ENCODE data around the gene CCR6. TPM values are rescaled to one million over a fixed set of nuclear protein-coding genes. Genes with fewer than 3 reads are reported as not detected.
"Not testable (repeated sequence)": the region's sequence is repeated elsewhere in the genome, so short reads cannot be mapped to it uniquely, and the experiment has no call there.

CCR6 gene
- total RNA-seq, 3 donors from 2014 or later, result 0.73 TPM; not detected in 2

- no peak for TF ChIP-seq POLR2AphosphoS5 (IDR thresholded peaks at IDR 0.05)
- no peak for TF ChIP-seq POLR2A (IDR thresholded peaks at IDR 0.05)
- TF ChIP-seq, protein P1, sequence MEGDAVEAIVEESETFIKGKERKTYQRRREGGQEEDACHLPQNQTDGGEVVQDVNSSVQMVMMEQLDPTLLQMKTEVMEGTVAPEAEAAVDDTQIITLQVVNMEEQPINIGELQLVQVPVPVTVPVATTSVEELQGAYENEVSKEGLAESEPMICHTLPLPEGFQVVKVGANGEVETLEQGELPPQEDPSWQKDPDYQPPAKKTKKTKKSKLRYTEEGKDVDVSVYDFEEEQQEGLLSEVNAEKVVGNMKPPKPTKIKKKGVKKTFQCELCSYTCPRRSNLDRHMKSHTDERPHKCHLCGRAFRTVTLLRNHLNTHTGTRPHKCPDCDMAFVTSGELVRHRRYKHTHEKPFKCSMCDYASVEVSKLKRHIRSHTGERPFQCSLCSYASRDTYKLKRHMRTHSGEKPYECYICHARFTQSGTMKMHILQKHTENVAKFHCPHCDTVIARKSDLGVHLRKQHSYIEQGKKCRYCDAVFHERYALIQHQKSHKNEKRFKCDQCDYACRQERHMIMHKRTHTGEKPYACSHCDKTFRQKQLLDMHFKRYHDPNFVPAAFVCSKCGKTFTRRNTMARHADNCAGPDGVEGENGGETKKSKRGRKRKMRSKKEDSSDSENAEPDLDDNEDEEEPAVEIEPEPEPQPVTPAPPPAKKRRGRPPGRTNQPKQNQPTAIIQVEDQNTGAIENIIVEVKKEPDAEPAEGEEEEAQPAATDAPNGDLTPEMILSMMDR (IDR thresholded peaks at IDR 0.05), result no peak
- no peaks in the 10 kb centered on the region for H3K36me3 ChIP-seq
- no peaks in the 10 kb centered on the region for H3K9me3 ChIP-seq
- intact Hi-C loops (cut with DNase I; ENCODE audit: low total_unique reads), result no loop called here
- H3K27ac ChIP-seq, result no peak overlapping the region
- DNase-seq (ENCODE audit: low spot score in 2 of 2), result no peak
- no peak overlapping the region for H3K4me3 ChIP-seq
- H3K27me3 ChIP-seq, result no peaks in the 10 kb centered on the region
- no peaks in the 10 kb centered on the region for H3K4me1 ChIP-seq
These were observed 43.0 kb upstream of the CCR6 start for GRCh38 chr6:167079853-167080297.

DNA sequence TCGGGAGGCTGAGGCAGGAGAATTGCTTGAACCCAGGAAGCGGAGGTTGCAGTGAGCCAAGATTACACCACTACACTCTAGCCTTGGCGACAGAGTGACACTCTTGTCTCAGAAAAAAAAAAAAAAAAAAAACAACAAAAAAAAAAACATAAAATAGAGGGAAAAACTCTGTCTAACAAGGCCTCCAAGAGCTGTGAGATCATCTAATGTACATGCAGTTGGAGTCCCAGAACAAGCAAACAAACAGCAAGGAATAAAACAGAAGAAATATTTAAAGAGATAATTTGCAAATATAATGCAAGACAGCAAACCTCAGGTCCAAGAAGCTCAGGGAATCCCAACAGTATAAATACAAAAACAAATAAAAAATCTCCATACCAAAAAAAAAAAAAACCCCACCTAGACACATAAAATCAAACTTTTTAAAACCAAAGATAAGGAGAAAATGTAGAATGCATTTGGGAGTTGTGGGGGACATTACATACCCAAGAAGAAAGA is 35.0 kb upstream of the CCR6 start:
- no peak for DNase-seq (ENCODE audit: low spot score in 2 of 2)
- TF ChIP-seq, protein P1 (IDR thresholded peaks at IDR 0.05), result no peak
- TF ChIP-seq POLR2A (IDR thresholded peaks at IDR 0.05) (no peak), POLR2AphosphoS5 (IDR thresholded peaks at IDR 0.05) (no peak)
- peaks cover 0 to 4% of the 10 kb centered on the region in 2 donors for H3K9me3 ChIP-seq
- H3K36me3 ChIP-seq, result no peaks in the 10 kb centered on the region
- no peak overlapping the region for H3K4me3 ChIP-seq
- H3K4me1 ChIP-seq, result no peaks in the 10 kb centered on the region
- intact Hi-C loops (cut with DNase I; ENCODE audit: low total_unique reads), result no loop called here
- H3K27me3 ChIP-seq, result no peaks in the 10 kb centered on the region
- no peak overlapping the region for H3K27ac ChIP-seq

DNA sequence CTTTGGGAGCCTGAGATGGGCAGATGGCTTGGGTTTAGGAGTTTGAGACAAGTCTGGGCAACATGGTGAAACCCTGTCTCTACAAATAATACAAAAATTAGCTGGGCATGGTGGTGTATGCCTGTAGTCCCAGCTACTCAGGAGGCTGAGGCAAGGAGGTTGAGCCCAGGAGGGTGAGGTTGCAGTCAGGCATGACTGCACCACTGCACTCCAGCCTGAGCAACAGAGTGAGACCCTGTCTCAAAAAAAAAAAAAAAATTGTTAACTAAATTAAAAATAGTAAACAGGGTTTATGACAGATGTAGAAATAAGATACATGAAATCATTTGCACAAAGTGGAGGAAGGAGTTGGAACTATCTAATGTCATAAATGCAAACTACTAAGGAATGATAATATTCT is 34.2 kb upstream of the CCR6 start:
- DNase-seq (ENCODE audit: low spot score in 2 of 2); intact Hi-C loops (cut with DNase I; ENCODE audit: low total_unique reads); H3K27me3 ChIP-seq; H3K4me1 ChIP-seq; H3K4me3 ChIP-seq; H3K9me3 ChIP-seq; H3K27ac ChIP-seq; H3K36me3 ChIP-seq: not testable (repeated sequence)

- TF ChIP-seq POLR2A (IDR thresholded peaks at IDR 0.05) (no peak), POLR2AphosphoS5 (IDR thresholded peaks at IDR 0.05) (no peak)
- TF ChIP-seq, protein P1 (IDR thresholded peaks at IDR 0.05), result no peak
- Histone ChIP-seq H3K4me1 (no peaks in the 10 kb centered on the region), H3K9me3 (peaks cover 0 to 4% of the 10 kb centered on the region in 2 donors), H3K4me3 (no peak overlapping the region), H3K36me3 (no peaks in the 10 kb centered on the region), H3K27ac (no peak overlapping the region), H3K27me3 (no peaks in the 10 kb centered on the region)
- intact Hi-C loops (cut with DNase I; ENCODE audit: low total_unique reads), result no loop called here
- DNase-seq (ENCODE audit: low spot score in 2 of 2), result no peak
These were observed 33.4 kb upstream of the CCR6 start for GRCh38 chr6:167089243-167090142.

GRCh38 chr6:167090171-167090570 is 32.7 kb upstream of the CCR6 start:
- Histone ChIP-seq H3K4me1 (no peaks in the 10 kb centered on the region), H3K27me3 (no peaks in the 10 kb centered on the region), H3K4me3 (no peak overlapping the region), H3K27ac (no peak overlapping the region), H3K9me3 (peaks cover 0 to 4% of the 10 kb centered on the region in 2 donors), H3K36me3 (no peaks in the 10 kb centered on the region)
- no peak for TF ChIP-seq POLR2AphosphoS5 (IDR thresholded peaks at IDR 0.05)
- TF ChIP-seq, protein P1 (IDR thresholded peaks at IDR 0.05), result no peak
- TF ChIP-seq POLR2A (IDR thresholded peaks at IDR 0.05), result no peak
- DNase-seq (ENCODE audit: low spot score in 2 of 2), result no peak
- intact Hi-C loops (cut with DNase I; ENCODE audit: low total_unique reads), result no loop called here

Data from breast epithelium (tissue), 4 donors.